ENCODE data around the gene CUX1. TPM values are rescaled to one million over a fixed set of nuclear protein-coding genes. Genes with fewer than 3 reads are reported as not detected.

Gene CUX1
- total RNA-seq, 4 donors from 2014 or later = 58.2 to 295 (median 76.9) TPM

Small RNA genes lying within 50 kb of the gene (microRNA-seq; reads per million reads assigned to microRNA genes)
- not detected for gene MIR4285 (ENCODE audit: borderline microRNAs expressed, borderline replicate concordance)

Small RNA genes lying within 50 kb of the gene (small RNA-seq; reads per million reads assigned to genes)
- gene AC005086.2 (not detected), gene AC005086.3 (not detected), gene AC005086.4 (not detected), gene AC005088.1 (not detected), gene MIR4285 (not detected), gene RF00554 (not detected)

Other genes starting within 250 kb of the CUX1 start
- gene MYL10, start 188.3 kb upstream of the CUX1 start, total RNA-seq = not detected

All from uterus (tissue), 4 donors.